AG04449 (cell line): Measurements from ENCODE around the gene FUT8.

Source experiments
- CTCF ChIA-PET: fragments of 350-600 bp; formaldehyde crosslinking; extraction: SDS; loops from one replicate; lab custom pipeline; 2021; ENCODE audit warnings: antibody characterized with exemption; lab: Yijun Ruan, JAX
- POLR2A ChIA-PET: fragments of 400-600, 350-600 bp; formaldehyde crosslinking; extraction: SDS; loops from one replicate; lab custom pipeline; 2020; ENCODE audit warnings: antibody characterized with exemption, inconsistent platforms; lab: Yijun Ruan, JAX
- DNase-seq: peaks from one replicate; pipeline ENCODE4 v3.0.0-alpha.2; 2010; ENCODE audit warnings: low read depth, low spot score
- H3K4me3 ChIP-seq: 2 replicates; pipeline ENCODE4 v1.5.1; 2011; ENCODE audit warnings: low read depth, mild to moderate bottlenecking, control low read depth, low read length
- CTCF ChIP-seq: IDR thresholded peaks from one replicate; pipeline ENCODE4 v1.5.1; 2011; ENCODE audit warnings: mild to moderate bottlenecking, moderate library complexity, low read length, control low read depth, inconsistent platforms; ENCODE audit not compliant: insufficient read depth; ENCODE audit errors: missing control alignments

The FUT8 gene

GRCh38 chr14:65528069-65528468, 115.5 kb downstream of the FUT8 start:
- no peak for TF ChIP-seq CTCF
- ChIA-PET CTCF (interaction anchor here (0.6 kb wide), 1 partner anchor 498 kb away, joined by 3 read pairs; no protein-coding TSS in a partner anchor), POLR2A (no interaction called here)
- no peak for DNase-seq
- H3K4me3 ChIP-seq, result no peak overlapping the region

GRCh38 chr14:65531148-65531547, 118.6 kb downstream of the FUT8 start:
- H3K4me3 ChIP-seq, result no peak overlapping the region
- ChIA-PET POLR2A (no interaction called here), CTCF (no interaction called here)
- DNase-seq, result no peak
- TF ChIP-seq CTCF, result no peak

GRCh38 chr14:65533736-65534404, 121.3 kb downstream of the FUT8 start:
- no peak overlapping the region for H3K4me3 ChIP-seq
- ChIA-PET CTCF (no interaction called here), POLR2A (no interaction called here)
- TF ChIP-seq CTCF, result no peak
- no peak for DNase-seq

GRCh38 chr14:65536781-65537423, 124.4 kb downstream of the FUT8 start:
- no peak for DNase-seq
- ChIA-PET CTCF (no interaction called here), POLR2A (no interaction called here)
- TF ChIP-seq CTCF, result no peak
- no peak overlapping the region for H3K4me3 ChIP-seq

DNA sequence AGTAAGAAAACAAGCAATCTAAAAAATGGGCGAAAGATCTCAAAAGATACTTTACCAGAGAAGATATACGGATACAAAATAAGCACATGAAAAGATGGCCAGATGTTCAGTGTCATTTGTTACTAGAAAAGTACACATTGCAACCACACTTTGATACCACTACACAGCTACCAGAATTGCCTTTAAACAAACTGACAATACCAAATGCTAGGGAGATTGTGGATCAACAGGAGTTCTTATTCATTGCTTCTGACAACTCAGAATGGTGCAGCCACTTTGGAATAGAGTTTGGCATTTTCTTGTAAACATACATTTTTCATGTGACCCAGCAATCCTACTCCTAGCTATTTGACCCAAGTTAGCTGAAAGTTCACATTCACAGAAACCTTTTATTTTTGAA, 136.3 kb downstream of the FUT8 start:
- POLR2A ChIA-PET, result no interaction called here
- CTCF ChIA-PET, result interaction anchor here (1.0 kb wide), 1 partner anchor 24 kb away, joined by 3 read pairs; no protein-coding TSS in a partner anchor
- no peak overlapping the region for H3K4me3 ChIP-seq
- DNase-seq, result no peak
- TF ChIP-seq CTCF, result no peak

- ChIA-PET POLR2A (no interaction called here), CTCF (interaction anchor here (1.0 kb wide), 1 partner anchor 24 kb away, joined by 3 read pairs; no protein-coding TSS in a partner anchor)
- no peak for DNase-seq
Measured at GRCh38 chr14:65549429-65549828, 136.9 kb downstream of the FUT8 start.

More at GRCh38 chr14:65549429-65549828, 136.9 kb downstream of the FUT8 start:
- H3K4me3 ChIP-seq, result no peak overlapping the region
- TF ChIP-seq CTCF, result no peak
